ENCODE measurements around the gene CXorf66.
A peak's percentile ranks its signal among the peaks of the same experiment; 100 is the strongest.
"Not testable (repeated sequence)": the region's sequence is repeated elsewhere in the genome, so short reads cannot be mapped to it uniquely, and the experiment has no call there.

The CXorf66 gene, protein sequence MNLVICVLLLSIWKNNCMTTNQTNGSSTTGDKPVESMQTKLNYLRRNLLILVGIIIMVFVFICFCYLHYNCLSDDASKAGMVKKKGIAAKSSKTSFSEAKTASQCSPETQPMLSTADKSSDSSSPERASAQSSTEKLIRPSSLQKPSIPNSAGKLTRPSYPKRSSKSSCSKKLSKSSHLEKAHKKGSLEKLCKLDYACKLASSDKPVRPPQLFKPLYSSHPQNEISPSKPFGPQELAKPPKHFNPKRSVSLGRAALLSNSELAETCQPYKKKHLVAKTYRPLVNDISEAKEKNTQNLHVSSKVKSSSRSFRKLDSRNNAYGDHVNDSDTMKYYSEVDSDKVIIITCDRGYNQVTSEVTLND

DNA sequence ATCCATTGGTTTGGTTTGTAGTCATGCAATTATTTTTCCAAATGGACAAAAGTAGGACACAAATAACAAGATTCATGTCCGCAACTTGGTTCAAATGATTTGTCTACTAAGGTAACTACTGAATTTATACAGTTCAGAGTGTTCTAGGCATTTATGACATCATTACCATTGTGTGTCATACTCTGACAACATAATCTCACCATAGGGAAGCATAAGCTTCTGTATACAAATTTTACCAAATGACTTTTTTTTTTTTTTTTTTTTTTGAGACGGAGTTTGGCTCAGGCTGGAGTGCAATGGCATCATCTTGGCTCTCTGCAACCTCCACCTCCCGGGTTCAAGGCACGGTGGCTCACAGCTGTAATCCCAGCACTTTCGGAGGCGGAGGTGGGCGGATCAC lies at the start of gene CXorf66:
Gene CXorf66 (minus strand): TSS at position 101 of the 400 bp plus-strand sequence. CDS start 25 bp downstream, at position 76.
- DNase-seq (ENCODE audit: low read depth in 2 of 2, low spot score in 1 of 2): no peak

DNA sequence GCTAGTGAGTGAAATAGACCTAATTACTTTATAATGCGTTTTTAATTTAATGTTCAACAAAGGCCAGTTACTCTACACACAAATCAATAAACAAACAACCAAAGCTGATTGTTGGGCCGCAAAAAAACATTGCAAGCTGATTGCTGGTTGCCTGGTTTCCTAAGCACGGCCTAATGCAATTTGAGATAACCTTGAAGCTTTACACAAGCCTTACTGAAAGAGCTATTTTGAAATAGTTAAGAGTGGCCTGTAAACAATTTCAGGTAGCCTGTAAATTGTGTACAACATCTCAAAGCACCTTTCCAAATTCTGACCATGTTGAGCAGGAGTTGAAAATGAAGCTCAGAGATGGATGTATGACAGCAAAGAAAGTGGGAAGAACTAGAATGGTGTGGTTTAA lies 17.5 kb upstream of the CXorf66 start:
- no peak for DNase-seq (ENCODE audit: low read depth in 2 of 2, low spot score in 1 of 2)

DNA sequence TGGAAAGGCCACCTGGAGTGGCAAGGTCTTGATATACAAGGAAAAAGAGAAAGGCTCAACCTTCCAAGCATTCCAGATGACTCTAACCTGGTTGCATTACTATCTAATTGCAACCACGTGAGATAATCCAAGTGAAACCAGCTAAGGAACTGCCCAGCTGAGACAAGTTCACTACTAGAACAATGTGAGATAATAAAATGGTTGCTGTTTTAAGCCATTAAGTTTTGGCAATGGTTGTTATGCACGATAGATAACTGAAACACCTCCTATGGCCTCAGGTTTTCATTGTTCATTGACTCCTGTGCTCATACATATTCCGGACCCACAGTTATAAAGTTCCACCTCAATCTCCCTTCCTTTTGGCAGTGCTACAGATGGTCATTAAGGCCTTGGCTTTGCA lies 9.2 kb upstream of the CXorf66 start:
- DNase-seq (ENCODE audit: low read depth in 2 of 2, low spot score in 1 of 2): no peak

DNA sequence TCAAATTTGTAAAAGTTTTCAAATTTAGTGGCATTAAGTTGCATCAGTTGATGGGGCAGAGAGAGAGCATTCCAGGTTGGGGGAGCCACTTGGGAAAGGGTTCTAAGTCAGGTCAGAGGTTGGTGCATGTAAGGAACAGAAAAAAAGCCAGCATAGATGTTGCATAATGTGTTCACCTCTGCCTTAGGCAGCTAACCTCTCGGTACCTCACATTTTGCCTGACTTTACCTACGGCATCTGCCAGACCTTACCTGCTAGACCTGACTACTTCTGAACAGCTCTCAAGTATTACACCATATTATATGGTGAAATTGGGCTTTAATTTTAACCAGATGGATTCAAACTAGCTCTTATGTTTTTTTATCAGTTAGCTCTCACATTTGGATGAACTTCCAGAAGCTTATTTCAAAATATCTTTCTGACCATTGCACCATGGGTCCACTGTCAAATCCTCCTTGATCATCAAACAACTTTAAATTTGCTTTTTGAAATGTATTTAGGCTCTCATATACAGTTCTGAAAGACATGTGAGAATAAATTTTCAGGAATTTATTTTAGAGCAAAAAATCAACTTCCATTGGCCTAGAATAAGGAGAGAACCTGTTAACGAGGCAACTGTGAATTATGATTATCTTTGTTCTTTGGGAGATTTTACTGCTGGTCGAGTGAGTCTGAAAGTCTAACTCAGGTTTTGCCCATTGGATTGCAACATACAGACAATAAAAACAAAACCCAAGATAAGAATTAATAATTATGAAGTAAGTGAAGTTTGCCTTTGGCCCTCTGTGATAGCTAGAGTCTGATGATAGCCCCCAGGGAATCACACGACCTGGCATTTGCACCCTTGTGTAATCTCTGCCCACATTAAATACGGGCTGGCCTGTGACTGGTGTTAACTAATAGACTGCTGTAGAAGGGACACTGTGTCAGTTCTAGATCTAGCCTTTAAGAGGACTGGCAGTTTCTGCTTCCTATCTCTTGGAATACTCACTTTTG lies 7.6 kb upstream of the CXorf66 start:
- DNase-seq (ENCODE audit: low read depth in 2 of 2, low spot score in 1 of 2): no peak

DNA sequence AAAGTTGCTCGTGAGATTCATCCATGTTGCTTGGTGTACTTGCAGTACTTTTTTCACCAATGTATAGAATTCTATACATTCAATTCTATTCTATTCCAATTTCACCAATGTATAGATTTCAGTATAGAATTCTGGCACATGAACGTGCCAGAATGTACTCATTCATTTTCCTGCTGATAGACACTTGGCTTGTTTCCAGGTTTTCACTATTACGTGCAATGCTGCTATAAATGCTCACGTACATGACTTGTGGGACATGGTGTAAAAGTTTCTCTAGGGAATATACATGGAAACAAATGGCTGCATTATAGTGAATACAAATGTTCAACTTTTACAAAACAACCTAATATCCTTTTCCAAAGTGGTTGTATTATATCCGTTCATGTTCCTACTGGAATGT lies 6.8 kb upstream of the CXorf66 start:
- no peak for DNase-seq (ENCODE audit: low read depth in 2 of 2, low spot score in 1 of 2)

DNA sequence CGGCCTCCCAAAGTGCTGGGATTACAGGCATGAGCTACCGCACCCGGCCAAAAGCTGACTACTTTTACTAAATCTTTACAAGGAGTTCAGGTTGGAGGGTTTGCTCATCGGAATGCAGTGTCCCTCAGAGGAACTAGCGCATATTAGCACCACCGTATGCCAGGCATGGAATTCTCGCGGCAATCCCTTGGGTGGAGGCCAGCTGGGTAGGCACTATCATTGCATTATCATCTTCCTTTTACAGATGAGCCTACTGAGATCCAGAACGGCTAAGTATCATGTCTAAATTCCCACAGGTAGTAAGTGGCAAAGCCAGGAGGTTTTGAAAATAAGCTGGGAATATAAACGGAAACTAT lies 6.1 kb upstream of the CXorf66 start:
- DNase-seq (ENCODE audit: low read depth in 2 of 2, low spot score in 1 of 2): no peak

DNA sequence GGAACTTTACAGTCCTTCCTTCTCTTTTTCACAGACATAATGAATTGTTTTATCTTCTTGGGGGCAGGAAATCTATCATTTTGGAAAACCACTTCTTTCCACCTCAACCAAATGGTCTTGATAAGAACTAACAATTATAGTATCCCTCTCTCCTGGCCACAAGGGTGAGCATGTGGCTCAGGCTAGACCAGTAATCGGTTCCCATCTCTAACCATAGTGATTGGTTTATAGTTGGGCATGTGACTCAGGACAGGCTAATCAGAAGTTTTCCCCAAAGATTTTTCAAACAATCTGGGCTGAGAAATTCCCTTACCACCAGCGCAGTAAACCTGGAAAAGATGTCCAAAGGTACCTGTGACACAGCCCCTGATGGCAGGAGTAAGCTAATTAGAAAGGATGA lies 4.0 kb upstream of the CXorf66 start:
- no peak for DNase-seq (ENCODE audit: low read depth in 2 of 2, low spot score in 1 of 2)

DNA sequence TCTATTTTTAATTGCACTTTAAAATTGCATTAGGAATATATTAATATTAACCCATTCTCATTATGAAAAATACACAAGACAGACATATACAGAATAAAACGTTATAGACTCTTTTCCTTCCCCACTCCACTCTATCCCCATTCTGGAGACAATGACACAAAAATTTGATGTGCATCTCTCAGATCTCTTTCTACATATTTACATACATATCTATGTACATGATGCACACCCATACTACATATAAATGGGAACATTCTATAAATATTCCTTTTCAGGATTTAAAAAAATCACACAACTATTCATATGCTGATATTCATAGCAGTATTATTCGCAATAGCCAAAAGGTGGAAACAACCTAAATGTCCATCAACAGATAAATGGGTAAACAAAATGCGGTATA lies 2.4 kb upstream of the CXorf66 start:
- no peak for DNase-seq (ENCODE audit: low read depth in 2 of 2, low spot score in 1 of 2)

DNA sequence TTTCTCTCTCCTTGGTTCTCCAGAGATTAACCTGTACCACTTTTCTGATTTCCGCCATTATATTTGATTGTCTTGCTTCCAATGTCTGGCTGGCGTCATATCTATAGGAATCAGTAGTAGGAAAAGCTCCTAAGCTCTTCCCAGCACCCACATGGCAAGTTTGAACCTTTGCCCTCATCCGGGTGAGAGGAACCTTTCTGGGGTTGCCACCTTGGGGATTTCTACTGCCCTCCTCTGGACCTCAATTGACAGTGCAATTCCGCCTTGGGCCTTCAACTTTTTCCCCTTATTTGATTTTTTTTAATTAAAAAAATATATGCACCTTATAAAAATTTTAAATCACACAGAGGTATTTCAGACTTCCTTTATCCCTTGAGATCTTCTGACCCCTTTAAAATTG lies 2.0 kb upstream of the CXorf66 start:
- no peak for DNase-seq (ENCODE audit: low read depth in 2 of 2, low spot score in 1 of 2)

DNA sequence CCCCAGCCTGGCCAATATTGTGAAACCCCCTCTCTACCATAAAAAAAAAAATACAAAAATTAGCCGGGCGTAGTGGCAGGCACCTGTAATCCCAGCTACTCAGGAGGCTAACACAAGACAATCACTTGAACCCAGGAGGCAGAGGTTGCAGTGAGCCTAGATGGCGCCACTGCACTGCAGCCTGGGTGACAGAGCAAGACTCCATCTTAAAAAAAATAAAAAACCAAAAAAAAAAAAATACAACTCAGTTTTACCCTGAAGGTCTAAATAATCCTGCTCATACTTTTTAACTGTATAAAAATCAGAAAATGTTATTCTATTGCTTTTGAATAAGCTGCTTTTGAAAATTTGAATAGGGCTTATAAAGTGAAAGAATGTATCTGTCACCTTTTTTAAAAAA lies 838 bp upstream of the CXorf66 start:
- DNase-seq (ENCODE audit: low read depth in 2 of 2, low spot score in 1 of 2): not testable (repeated sequence)

DNA sequence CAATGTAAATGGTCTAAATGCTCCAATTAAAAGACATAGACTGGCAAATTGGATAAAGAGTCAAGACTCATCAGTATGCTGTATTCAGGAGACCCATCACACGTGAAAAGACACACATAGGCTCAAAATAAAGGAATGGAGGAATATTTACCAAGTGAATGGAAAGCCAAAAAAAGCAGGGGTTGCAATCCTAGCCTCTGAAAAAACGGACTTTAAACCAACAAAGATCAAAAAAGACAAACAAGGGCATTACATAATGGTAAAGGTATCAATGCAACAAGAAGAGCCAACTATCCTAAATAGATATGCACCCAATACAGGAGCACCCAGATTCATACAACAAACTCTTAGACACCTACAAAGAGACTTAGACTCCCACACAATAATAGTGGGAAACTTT lies 4.2 kb downstream of the CXorf66 start:
- DNase-seq (ENCODE audit: low read depth in 2 of 2, low spot score in 1 of 2): not testable (repeated sequence)

DNA sequence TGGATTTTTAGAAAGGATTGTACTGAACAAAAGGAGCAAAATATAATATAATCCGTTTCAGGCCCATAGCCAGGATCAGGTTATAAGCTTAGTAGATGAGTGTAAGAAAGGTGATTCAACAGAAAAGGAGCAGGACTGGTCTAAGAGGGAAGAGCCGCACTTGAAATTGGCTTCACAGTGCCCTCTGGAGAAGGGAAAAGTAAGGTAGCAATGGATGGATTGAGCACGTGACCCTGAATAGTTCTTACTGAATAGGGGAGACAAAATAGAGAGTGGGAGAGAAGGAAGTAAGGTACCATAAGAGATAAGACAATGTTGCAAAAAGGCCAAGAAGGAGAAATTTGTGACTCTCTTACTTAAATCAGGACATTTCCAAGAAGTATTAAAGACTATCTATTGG lies 15.6 kb downstream of the CXorf66 start:
- no peak for DNase-seq (ENCODE audit: low read depth in 2 of 2, low spot score in 1 of 2)

DNA sequence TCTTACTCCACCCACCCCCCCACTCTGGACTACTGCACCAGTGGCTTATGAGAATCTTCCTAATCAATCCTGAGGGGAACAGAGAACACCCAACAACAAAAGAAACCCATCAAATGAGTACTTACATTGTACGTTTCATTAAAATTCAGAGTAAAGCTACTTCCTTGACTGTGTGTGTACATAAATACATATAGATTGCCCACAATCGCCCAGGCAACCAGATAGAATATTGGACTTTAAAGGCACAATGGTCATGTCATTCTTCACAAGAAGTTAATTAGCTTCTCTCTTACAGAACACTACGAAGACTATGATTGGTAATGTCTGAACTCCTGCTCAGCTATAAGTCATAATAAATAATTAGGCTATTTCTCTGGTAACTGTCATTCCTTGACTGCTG lies 20.2 kb downstream of the CXorf66 start:
- DNase-seq (ENCODE audit: low read depth in 2 of 2, low spot score in 1 of 2): no peak

DNA sequence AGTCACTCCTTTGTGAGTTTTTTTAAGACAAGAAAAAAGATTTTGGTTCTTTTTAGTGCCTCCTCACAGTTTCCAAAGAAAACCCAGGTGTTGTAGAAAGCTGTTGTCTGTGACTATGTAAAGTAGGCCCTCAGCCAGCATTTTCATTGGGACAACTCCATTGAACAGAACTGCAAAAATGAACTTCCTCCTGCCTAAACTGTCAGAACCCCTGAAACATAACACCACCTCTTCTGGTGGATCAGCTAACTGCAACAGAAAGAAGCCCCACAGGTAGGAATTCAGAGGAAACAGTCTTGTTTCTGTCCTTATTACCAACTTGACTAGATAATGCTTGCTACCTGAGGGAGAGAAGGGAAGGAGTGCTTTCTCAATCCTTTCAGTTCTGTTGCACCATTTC lies 29.1 kb downstream of the CXorf66 start:
- DNase-seq (ENCODE audit: low read depth in 2 of 2, low spot score in 1 of 2): no peak

DNA sequence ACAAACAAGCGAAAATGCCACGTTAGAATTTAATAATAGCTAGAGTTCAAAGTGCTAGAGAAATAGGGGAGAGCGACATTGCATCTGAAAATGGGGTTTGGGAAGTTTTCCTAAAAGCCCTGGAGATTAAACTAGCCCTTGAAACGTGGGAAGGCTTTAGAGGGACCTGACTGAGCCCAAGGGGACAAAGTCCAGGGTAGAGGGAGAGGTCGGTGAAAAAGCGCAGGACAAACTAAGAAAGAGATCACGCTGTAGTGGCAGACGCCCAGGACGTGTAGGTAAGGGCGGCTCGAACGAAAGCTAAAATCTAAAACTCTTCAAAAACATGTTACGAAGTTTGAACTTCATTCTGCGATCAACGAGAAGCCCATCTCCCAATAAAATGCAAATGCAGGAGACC lies 31.4 kb downstream of the CXorf66 start:
- no peak for DNase-seq (ENCODE audit: low read depth in 2 of 2, low spot score in 1 of 2)

DNA sequence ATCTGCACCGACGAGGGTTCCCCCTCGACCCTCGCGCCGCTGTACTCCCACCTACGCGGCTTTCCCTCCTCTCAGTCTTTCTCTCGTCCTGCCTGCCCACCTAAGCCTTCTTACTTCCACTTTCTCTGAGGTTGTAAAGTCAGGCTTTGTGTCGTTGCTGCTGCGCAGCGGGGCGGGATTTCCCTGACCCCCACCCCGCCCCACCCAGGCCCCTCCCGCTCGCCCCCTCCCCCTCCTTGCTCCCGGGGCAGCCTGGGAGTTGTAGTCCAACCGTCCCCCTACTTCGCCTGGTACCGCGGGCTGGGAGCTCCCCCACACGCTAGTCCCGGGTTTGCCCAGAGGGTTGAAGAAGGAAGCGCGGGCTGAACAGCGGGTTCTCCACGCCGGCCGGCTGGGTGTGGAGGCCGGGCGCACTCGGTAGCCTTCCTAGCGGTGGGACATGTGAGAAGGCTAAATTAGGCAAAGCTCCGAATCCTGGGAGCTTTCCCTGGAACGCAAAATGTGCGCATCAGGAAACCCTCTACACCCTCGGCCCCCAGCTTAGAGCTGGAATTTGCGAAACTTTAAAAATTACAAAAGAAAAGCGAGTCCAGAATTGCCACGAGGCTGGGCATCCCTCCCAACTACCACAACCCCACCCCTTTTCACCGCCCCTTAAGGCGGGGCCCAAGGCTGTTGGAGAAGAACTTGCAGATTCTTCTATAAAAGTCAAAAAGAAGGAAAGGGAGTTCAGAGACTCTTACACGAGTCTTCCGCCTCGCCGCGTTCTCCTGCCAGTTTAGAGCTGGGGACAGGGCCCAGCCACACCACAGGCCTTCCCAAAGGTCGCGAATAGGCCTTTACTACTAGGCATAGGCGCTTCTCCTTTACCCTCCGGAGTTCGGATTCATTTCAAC lies 32.2 kb downstream of the CXorf66 start, which contains the start of gene ATP11C:
Gene ATP11C (minus strand): TSS at position 153 of the 896 bp plus-strand sequence. CDS start 1,011 bp downstream, outside the sequence.
- DNase-seq (ENCODE audit: low read depth in 2 of 2, low spot score in 1 of 2): peak; percentile 67 to 68

DNA sequence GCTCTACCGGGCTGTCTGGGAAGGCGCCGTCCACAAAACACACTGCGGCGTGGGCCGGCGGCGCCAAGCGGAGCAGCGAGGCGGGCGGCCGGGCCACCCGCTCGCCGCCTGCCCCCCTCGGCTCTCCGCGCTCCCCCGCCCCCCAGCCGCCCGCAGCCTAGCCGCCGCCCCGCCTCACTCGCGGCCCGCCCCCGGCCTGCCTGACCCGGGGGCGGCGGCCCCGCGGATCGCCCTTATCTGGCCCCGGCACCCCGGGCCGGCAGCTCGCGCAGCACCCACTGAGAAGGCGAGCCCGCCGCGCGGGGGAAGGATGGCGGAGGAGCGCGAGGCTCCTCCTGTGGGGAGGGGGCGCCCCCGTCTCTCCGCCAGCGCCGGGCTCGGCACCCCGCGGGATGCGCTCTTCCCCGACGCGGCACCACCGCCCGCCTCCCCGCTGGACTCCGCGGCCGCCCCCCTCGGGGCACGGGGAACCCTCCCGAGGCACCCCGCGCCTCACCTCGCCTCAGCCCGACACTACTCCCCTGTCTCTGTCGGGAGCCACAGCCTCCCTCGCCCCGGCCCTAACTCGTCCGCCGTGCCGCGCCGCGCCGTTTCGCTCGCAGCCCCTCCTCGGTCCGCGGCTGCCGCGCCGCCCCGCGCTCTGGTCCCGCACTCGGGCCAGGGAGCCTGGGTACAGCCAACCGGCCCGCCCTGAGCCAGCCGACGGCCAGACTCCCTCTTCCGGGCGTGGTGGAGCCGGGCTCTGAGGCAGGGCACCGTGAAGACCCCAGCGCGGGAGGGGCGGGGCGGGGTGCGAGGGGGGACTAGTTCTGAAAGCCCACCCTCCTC lies 33.0 kb downstream of the CXorf66 start:
- peak; percentile 1 to 27 for DNase-seq (ENCODE audit: low read depth in 2 of 2, low spot score in 1 of 2)

DNA sequence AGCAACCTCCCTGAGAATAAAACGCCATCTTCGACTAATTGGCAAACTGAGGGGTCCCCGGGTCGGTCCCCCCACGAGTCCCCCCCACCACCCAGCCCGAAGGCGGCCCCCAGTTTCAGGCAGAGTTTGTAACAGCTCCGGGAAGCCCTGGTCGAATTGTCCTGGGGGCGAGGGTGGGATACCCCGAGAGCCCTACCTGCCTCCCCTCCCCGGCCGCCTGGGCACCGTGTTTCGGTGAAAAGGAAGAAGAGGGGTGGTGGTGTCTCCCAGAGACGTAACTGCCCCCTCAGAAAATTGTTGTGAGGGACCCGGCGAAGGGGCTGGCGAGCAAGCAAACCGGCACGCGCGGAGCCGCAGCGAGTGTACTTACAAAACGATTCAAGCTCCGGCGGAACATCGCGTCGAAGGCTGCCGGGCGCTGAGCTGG lies 33.7 kb downstream of the CXorf66 start:
- DNase-seq (ENCODE audit: low read depth in 2 of 2, low spot score in 1 of 2): no peak

DNA sequence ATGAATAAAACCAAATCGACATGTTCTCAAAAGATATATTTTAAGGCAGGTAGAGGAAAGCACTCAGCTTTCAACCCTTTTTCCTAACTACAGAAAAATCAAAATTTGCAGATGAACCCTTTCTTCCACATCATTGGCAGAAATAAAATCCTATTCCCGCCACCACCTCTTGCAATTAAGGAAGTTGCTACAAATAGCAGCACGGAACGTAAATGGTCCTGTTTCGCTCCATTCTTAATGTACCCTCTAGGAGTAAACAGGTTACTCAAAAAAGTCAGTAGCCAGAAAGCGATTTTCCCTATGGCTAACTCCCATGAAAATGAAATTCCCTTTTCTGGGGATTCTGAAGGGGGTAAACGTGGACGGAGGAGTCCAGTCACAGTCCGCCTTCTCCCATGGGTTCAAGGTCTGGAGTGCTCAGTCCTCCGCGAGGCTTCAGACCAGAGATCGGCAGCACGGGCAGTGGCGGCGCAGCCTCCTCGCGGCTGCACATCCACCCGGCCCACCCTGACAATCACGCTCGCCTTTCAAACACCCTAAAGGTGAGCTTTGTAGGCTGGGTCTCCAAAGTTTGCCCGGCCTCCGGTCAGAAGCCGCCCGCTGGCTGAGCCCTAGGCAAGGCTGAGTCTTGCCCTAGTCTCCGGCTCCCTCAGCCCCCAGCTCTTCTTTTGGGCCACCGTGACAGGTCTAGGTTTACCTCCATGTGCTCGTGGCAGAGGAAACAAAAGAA lies 34.2 kb downstream of the CXorf66 start:
- no peak for DNase-seq (ENCODE audit: low read depth in 2 of 2, low spot score in 1 of 2)
